Nucleus accumbens (tissue), 56 donors: ENCODE data around the gene SIGLEC11.
A peak's percentile ranks its signal among the peaks of the same experiment; 100 is the strongest.

Experiments
- DNase-seq, 56 donors: peaks; one replicate each; lab custom pipeline; 2025; lab: John Stamatoyannopoulos, UW

Gene SIGLEC11

DNA sequence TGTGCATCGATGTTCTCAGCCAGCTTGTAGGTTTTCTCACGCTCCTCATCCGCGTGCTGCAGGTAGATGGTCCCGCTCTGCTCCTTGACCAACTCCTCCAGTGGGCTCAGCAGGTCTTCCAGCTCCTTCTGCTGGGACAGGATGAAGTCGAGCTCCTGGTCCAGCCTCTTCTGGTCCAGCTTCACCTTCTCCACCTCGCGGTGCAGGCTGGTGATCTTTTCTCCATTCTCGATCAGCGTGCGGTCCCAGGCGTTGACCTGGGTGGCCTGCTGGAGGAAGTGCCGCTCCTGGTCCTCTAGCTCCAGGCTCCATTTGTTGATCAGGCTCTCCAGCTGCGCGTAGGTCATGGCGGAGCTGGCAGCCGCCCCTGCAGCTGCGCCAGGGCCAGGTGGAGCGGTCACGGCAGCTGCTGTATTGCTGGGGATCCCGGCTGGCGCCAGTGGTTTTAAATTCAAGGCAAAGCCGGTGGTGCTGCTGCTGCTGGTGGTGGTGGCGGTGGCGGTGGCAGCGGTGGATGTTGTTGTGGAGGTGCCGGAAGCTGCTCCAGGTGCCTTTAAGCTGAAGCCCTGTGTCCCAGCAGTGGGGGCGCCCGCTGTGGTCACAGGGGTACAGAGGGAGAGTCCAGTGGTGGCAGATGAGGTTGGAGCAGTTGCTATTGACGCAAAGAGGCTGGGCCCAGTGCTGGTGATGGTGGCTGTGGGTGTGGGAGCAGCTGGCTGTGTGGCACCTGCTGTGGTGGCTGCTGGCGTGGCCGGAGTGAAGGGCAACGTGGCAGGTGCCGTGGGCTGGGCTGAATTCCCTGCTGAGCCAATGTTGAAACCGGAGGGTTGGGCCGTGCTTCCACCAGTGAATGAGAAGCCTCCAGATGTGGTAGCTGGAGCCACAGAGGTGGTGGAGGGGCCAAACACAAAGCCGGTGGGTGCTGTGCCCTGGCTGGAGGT lies 52.2 kb downstream of the SIGLEC11 start:
- no peak for DNase-seq

DNA sequence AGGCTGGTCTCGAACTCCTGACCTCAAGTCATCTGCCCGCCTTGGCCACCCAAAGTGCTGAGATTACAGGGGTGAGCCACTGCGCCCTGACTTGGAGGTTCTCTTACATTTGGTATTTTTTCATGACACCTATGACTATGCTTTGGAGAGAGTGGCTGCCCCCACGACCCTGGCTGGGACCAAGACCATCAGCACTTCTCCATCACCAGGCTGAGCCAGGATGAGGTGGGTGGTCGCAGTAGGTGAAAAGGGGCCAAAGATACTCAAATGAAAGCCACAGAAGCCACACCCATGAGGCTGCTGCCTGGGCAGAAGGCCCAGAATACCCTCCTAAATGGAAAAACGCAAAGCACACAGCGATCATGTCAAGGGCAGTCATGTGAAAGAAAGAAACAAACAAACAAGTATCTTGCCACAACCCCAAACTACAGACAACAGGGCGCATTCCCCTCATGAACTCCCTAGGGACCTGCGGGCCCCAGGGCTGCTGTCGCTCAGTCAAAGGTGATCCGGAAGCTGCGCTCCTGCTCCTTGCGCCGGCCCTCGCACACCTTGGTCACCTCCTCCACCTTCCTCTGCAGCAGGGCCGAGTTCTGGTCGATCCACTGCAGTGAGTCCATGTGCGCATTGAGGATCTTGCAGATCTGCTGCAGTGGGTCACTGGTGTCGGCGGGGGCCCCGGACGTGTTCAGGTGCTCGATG lies 53.1 kb downstream of the SIGLEC11 start:
- no peak for DNase-seq

DNA sequence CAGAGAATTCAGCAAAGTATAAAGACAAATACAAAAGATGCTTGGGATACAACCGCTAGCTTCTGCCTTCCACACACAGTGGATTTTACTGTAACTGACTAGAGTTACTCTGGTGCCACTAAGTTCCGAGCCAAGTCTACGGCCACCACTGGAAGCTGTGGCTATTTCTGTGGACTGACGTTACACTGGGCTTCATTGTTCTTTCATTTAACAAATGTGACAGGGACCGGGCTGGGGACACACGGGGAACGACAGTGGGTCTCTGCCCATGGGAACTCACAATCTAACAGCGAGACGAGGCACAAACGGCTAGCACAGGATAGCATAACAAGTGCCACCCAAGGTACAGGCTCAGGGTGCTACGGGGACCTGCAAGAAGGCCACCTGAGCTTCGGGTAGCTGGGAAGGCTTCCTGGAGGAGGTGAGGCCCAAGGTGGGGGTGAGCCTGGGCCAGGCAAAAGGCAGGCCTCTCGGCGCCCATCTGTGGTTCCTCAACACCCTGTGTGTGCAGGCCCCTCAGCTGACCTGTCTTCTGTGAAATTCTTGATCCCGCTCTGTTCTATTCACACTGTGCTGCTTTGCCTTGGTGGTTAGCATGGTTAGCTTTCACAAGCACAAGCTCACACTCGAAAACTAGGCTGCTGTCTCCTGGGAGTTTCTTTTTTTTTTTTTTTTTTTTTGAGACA lies 54.0 kb downstream of the SIGLEC11 start:
- DNase-seq = peak in 28 of 56 donors; percentile 1 to 65 (median 28)

DNA sequence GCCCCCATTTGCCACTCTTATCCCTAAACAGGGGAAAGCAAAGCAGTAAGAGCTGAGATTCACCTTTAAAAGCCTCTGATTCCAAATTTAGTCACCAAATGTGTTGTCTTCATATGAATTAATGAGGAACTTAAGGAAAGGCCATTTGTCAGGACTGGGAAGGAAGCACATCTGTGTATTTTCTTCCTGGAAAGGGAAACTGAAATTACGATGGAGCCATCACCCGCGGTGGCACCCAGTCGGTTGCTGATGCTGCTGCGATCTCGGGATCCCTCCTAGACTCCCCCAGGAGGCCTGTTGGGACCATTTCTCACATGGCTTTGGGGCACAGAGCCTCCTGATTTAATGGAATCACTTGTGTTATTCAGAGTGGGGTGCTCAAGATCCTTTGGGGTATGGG lies 56.8 kb downstream of the SIGLEC11 start:
- no peak for DNase-seq
